HG02840 (cell line): ENCODE measurements around the gene ELL2.
A peak's percentile ranks its signal among the peaks of the same experiment; 100 is the strongest.
"Not testable (repeated sequence)": the region's sequence is repeated elsewhere in the genome, so short reads cannot be mapped to it uniquely, and the experiment has no call there.

Source experiments
- ATAC-seq: cut with Tn5 transposase; IDR thresholded peaks from one replicate; pipeline ENCODE4 v1.9.1; 2021; ENCODE audit warnings: mild to moderate bottlenecking, moderate library complexity, moderate number of reproducible peaks; ENCODE audit not compliant: unreplicated experiment, low FRiP score

The ELL2 gene

DNA sequence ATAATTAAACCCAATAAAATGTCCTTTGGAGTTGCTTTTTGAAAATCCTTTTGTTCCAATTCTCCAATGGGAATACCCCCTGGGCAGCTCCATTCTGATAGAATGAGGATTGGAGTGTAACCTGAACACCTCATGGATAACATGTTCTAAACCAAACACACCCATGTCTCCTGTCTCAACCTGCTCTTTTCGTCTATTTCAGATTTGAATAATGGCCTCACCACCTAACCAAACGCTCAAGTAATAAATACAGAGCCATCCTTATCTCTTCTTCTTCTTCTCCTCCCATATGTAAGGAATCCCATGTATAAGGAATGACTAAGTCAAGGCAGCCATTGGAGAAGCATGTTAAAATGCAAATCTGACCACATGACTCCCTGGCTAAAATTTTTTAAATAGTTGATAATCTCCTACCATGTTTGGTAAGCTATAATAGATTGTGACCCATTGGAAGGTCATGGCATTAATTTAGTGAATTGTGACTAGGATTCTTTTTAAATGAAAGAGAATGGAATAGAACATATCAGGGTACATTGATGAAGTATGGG, 26.0 kb downstream of the ELL2 start:
- ATAC-seq, result no peak

DNA sequence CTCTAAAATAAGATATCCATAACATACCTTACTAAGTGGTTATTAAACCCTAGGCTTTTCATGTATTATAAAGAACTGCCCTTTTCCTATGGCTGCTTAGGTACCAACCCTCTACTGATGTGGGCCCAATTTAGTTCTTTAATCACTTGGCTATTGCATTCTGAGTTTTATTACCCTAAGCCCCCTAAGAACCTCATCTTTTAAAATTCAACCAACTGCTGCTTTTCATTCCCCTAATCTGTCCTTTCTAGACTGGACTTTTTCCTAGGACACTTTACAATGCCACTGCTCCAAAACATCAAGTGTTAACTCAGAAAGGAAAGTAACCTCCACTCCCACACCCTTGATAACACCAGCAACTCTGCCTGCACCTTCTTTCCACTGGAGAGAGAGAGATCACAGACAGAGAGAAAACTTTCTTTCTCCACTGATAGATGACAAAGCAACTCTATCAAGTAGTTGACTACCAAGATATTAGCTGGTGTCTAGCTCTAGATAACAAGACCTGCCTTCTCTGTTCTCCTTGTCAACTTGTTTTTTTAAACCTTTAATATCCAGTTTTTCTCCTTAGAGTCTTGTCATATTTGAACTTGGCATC, 27.3 kb downstream of the ELL2 start:
- no peak for ATAC-seq

GRCh38 chr5:95932941-95933340, 28.7 kb downstream of the ELL2 start:
- no peak for ATAC-seq

- no peak for ATAC-seq
These were observed 30.4 kb downstream of the ELL2 start for GRCh38 chr5:95931079-95931833.

DNA sequence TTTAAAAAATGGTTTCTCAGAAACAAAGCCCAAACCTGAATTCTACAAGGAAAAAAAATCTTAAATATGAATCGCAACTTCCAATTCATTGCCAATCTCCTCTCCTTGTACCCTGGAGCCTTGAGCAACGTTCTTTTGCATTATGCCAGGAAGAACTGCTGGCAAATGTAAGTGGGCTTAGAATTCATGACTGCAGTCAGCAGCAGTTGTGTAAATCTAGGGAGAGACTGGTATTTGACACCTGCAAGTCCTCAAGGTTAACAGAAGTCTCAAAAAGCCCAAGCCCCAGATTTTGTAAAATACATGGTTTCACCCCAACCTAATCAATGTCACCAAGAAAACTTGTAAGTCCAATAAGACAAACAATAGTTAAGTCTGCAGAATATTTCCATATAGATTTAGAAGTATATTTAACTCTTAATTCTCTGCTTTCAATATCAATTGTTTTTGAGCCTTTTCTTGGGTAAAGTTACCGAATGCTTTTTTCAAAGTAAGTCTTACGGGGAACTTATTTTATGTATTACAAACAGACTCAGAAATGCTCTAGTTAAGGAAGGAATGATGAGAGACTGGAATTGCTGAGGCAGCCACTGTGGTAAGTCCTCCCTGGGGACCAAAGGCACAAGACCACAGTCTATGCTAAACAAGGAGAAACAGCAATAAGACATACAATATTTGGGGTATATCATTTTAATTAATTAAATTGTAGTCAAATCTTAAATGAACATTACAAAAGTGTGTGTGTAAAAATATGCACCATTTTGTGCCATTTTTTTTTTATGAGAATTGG, 31.3 kb downstream of the ELL2 start:
- ATAC-seq, result no peak

- no peak for ATAC-seq
These were observed 32.9 kb downstream of the ELL2 start for GRCh38 chr5:95928724-95929253.

DNA sequence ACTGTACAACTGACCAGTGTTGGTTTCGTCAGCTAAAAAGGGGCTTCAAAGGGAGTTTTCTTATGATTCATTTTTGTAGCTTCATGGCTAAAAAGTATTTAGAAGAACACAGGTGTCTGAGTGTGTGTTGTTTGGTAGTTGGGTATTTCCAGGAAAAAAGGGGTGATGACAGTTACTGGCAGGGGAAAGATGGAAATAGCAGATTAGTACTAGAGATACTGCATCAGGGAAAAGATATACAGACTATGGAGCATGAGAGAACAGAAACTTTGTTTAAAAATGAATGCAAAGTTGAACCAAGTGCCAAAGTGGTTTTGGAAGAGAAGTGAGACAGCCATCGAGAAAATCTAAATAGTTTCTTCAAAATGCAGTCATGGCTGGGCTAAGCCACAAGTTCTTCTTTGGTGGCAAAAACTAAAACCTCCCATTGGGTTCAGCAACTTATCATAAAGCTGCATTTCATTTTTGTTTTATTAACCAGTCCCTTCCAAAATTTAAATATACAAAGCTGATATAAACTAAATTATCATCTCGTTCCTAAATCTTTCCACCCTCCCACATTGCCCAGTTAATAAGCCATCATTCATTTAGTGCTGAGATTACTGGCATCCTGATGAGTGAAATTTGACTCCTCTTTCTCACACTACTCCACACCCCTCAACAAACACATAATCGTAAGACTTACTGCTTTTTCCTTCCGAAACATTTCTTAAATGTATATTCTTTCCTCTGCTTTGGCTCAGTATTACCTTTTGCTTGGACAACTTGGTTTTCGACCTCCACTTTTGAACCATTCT, 33.5 kb downstream of the ELL2 start:
- peak; percentile 55 for ATAC-seq

DNA sequence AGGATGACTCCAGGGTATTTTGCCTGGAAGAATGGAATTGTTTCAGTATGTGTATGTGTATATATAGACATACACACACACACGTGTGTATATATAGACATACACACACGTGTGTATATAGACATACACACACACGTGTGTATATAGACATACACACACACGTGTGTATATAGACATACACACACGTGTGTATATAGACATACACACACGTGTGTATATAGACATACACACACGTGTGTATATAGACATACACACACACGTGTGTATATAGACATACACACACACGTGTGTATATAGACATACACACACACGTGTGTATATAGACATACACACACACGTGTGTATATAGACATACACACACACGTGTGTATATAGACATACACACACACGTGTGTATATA, 34.4 kb downstream of the ELL2 start:
- ATAC-seq, result not testable (repeated sequence)

GRCh38 chr5:95925939-95926338, 35.7 kb downstream of the ELL2 start:
- ATAC-seq, result peak; percentile 40

DNA sequence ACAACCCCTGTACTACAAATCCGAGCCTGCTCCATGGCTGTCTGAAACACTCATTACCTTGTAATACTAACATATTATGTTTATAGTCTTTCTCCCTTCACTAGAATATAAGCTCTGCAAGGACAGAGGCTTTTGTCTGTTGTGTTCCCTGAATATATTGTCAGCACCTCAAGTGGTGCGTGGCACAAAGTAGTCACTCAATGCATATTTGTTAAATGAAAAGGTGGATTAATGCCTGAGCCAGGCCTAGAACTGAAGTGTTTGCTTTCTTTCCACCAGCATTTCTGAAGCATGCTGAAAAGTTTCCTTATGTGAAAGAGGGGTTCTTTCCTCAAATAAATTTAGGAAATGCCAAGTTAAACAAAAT, 36.3 kb downstream of the ELL2 start:
- no peak for ATAC-seq

- ATAC-seq, result no peak
These were observed 36.8 kb downstream of the ELL2 start for GRCh38 chr5:95924720-95925377.

- no peak for ATAC-seq
These were observed 37.6 kb downstream of the ELL2 start for GRCh38 chr5:95923918-95924544.

DNA sequence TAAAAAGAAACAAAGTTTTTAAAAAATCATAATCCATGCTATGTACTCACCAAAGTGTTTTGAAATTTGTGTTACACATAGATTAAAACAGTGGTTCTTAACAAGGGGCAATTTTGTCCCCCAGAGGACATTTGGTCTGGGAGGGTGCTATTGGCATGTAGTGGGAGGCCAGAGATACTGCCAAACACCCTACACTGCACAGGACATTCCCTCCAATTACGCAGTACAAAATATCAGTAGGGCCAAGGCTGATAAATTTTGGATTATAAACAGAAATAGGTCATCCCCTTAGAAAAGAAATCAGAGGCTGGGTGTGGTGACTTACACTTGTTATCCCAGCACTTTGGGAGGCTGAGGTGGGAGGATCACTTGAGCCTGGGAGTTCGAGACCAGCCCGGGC, 38.9 kb downstream of the ELL2 start:
- no peak for ATAC-seq

DNA sequence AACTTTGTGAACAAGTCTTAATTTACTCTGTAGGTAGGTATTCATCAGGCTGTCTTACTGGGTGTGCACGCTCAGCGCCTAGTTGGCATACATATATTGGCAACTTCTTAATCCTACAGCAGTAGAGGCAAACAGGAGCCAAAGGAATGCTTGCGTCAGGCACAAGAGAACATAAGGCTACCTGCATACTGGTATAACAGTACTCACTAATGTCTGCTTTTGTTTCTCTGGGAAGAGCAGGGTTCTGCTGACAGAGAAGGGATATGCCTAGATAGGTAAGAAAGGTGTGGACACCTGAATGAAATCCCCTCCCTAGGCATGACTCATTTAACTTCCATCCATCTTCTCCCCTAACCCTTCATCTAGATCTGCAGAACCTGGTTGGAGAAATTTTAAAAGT, 40.1 kb downstream of the ELL2 start:
- no peak for ATAC-seq

DNA sequence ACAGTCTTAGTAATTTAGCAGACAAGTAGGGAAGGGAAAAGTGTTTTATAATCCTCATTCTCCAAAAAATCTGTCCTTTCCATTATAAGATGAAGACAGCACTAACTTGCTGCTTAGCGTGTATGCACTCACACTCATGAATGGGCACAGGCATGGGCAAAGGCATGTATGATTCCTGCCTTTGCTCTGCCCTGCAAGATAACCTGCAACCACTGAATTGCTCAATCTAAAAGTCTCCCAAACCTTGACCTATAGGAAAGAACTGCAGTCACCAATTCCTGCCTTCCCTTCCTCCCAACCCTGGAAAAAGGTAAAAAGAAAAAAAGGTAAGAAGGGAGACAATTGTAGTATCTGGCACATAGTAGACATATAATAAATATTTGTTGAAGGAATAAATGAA, 40.8 kb downstream of the ELL2 start:
- ATAC-seq, result no peak

DNA sequence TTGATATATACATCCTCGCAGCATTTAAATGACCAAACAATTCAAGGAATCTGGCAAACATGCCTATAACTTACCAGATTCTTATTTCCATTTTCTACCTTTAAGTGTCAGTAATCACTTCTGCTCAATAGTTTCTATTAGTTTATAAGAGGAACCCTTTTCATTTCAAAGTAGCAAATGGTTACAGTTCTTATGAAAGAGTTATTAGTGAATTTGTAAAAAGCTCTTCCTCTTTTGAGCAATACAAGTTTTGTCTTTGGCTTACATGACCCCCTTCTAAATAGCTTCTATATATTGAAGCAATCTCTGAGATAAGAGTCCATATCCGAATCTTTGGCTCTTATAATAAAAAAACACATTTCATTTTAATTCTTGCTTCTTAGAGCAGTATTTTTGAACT, 42.0 kb downstream of the ELL2 start:
- no peak for ATAC-seq

- no peak for ATAC-seq
These were observed 43.1 kb downstream of the ELL2 start for GRCh38 chr5:95918421-95919006.

DNA sequence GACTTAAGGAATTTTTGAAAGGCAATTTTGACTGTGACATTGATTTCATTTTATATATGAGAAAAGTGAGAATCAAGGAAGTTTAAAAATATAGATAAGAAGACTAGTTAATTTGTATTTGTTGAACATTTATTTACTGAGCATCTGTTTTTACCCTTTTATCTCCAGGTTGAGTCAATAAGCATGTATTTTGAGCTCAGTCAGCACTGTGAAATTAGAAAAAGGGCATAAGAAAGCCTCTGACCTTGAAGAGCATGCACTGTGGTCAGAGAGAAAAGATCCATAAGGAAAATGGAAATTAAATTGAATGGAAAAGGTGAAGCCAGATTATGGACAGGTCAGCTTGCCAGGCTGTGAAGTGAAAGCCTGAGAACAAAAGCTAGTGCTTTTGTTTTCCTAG, 44.4 kb downstream of the ELL2 start:
- ATAC-seq, result no peak

DNA sequence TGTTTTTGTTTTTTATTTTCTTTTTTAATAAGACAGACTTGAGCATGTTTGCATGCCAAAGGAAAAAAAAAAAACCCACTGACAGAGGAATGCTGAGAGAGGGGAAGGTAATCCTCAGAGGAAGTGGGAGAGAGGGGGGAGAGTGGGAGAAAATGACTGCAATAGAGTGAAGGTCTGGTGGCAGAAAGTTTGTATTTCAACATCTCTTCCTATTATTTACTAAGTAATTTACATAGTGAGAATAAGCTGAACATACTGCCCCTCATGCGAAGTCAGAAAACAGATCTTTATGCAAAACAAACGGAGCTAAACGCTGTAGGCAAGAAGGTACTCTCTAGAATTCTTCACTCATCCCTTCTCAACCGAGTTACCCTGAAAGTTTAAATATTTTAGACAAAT, 45.0 kb downstream of the ELL2 start:
- no peak for ATAC-seq
